GM21786 (cell line): ENCODE measurements around the gene MYO15A.

Experiments
- ATAC-seq: cut with Tn5 transposase; IDR thresholded peaks from one replicate; pipeline ENCODE4 v1.9.1; 2021; ENCODE audit not compliant: unreplicated experiment

The MYO15A gene

GRCh38 chr17:18105027-18105426, 3.5 kb upstream of the MYO15A start:
- ATAC-seq, result no peak

DNA sequence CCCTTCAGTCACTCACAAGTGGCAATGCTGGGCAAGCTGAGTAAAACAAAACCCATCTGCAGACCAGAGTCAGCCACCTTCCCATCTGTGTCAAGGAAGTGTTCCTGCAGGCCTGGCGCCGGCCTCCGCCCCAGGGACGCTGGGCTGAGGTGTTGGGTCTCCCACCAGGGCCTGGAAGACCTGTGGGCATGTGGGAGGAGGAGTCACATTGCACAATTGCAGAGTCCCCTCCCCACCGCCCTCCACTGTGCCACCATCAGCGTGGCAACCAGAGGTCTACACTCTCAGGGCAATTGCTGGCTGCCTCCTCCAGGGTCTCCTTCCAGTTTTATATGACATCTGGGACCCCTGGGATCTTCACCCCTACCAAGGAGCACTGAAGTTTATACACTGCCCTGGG, 3.0 kb upstream of the MYO15A start:
- ATAC-seq, result no peak

- no peak for ATAC-seq
These were observed 2.3 kb upstream of the MYO15A start for GRCh38 chr17:18106211-18106610.

- ATAC-seq, result no peak
These were observed 1.3 kb upstream of the MYO15A start for GRCh38 chr17:18107061-18107790.

GRCh38 chr17:18107971-18108370, 585 bp upstream of the MYO15A start:
- no peak for ATAC-seq

- ATAC-seq, result no peak
These were observed 1.5 kb downstream of the MYO15A start for GRCh38 chr17:18109935-18110485.

GRCh38 chr17:18110636-18111145, 2.1 kb downstream of the MYO15A start:
- no peak for ATAC-seq

- no peak for ATAC-seq
These were observed 2.9 kb downstream of the MYO15A start for GRCh38 chr17:18111330-18111971.

GRCh38 chr17:18115517-18115916, 7.0 kb downstream of the MYO15A start:
- ATAC-seq, result no peak

GRCh38 chr17:18116078-18116477, 7.5 kb downstream of the MYO15A start:
- ATAC-seq, result no peak

DNA sequence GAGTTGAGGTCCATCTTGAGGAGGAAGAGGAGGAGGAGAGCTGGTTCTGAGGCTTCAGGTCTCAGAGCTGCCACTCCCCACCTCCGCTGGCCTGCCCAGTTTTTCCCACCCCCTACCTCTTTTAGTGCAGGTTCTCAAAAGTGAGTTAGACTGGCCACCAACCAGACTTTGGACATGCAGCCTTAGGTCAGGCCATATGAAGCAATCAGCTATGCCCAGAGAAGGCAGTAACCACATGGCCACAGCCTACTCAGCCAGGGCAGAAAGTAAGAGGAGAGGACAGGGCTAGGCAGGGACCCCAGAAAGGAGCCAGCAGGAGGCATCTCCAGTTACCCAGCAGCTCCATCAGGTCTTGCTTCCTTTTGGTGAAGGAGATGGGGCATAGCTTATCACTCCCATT, 9.0 kb downstream of the MYO15A start:
- ATAC-seq, result no peak

- no peak for ATAC-seq
These were observed 9.7 kb downstream of the MYO15A start for GRCh38 chr17:18117982-18118975.

DNA sequence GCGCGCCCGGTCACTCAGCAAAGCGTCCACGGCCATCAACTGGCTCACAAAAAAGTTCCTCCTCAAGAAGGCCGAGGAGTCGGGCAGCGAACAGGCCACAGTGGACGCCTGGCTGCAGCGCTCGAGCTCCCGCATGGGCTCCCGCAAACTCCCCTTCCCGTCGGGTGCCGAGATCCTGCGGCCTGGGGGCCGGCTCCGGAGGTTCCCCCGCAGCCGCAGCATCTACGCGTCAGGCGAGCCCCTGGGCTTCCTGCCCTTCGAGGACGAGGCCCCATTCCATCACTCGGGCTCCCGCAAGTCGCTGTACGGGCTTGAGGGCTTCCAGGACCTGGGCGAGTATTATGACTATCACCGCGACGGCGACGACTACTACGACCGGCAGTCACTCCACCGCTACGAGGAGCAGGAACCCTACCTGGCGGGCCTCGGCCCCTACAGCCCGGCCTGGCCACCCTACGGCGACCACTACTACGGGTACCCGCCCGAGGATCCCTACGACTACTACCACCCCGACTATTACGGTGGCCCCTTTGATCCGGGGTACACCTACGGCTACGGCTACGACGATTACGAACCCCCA, 10.7 kb downstream of the MYO15A start:
- ATAC-seq, result no peak

DNA sequence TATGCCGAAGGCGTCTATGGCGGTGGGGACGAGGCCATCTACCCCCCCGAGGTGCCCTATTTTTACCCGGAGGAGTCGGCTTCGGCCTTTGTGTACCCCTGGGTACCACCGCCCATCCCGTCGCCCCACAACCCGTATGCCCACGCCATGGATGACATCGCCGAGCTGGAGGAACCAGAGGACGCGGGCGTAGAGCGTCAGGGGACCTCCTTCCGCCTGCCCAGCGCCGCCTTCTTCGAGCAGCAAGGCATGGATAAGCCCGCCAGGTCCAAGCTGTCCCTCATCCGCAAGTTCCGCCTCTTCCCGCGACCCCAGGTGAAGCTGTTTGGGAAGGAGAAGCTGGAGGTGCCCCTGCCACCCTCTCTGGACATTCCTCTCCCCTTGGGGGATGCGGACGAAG, 11.4 kb downstream of the MYO15A start:
- ATAC-seq, result no peak

DNA sequence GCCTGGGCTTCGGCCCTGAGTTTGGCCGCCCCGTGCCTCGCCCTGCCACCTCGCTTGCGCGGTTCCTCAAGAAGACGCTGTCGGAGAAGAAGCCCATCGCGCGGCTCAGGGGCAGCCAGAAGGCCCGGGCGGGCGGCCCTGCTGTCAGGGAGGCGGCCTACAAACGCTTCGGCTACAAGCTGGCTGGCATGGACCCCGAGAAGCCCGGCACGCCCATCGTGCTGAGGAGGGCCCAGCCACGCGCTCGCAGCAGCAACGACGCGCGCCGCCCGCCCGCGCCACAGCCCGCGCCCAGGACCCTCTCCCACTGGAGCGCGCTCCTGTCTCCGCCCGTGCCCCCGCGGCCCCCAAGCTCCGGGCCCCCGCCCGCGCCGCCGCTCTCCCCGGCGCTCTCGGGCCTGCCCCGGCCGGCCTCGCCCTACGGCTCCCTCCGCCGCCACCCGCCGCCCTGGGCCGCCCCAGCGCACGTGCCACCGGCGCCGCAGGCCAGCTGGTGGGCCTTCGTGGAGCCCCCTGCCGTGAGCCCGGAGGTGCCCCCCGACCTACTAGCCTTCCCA, 12.0 kb downstream of the MYO15A start:
- ATAC-seq, result no peak

- ATAC-seq, result no peak
These were observed 12.8 kb downstream of the MYO15A start for GRCh38 chr17:18121144-18121910.

DNA sequence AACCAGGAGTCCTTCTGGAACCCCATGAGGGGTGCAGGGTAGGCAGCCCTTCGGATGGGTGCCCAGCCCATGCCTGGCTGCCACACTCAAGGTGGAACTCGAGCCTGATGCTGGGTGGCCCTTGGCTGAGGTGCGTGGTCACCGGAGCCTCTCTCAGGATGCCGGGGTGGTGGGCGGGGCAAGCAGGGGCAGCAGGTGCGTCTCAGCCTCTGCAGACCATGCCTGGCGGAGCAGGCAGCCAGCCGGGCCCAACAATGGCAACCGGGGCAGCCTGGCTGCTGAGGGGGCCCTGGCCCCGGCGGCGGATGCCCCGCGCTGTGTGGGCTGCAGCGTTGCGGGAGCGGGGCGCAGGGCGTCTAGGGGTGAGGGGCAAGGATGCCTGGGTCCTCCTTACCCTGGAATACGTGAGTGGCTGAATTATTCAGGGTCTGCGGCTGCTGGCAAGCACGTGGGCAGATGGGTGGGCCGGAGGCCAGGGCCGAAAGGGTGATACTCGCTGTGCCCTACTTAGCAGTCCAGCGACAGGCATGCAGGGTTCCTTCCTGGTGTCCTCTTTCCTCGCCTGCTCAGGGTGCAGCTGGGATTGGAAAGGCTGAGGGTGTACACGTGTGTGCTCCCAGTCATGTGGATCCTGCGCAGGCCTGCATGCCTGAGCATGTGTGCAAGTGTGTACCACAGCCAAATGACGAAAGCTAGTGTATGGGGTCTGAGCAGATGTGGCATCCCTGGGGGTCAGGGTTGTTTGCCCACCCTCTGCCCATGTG, 14.6 kb downstream of the MYO15A start:
- ATAC-seq, result no peak

- ATAC-seq, result no peak
These were observed 16.0 kb downstream of the MYO15A start for GRCh38 chr17:18124345-18125126.
